OCI-M2 (cell line): Measurements from ENCODE around the gene FREM1.

Experiments
- DNase-seq: peaks from one replicate; lab custom pipeline; 2025; ENCODE audit not compliant: unreplicated experiment; lab: John Stamatoyannopoulos, UW

Gene FREM1

GRCh38 chr9:14706530-14707140, 203.6 kb downstream of the FREM1 start:
- DNase-seq, result no peak

GRCh38 chr9:14705079-14705478, 205.1 kb downstream of the FREM1 start:
- DNase-seq, result no peak

GRCh38 chr9:14704281-14704680, 205.9 kb downstream of the FREM1 start:
- DNase-seq, result no peak

GRCh38 chr9:14702200-14702720, 208.0 kb downstream of the FREM1 start:
- DNase-seq, result no peak

GRCh38 chr9:14693251-14693861, 216.9 kb downstream of the FREM1 start, which contains the start of gene ZDHHC21:
Gene ZDHHC21 (minus strand): TSS chr9:14693432. CDS start chr9:14674340, 19,092 bp downstream.
- no peak for DNase-seq

- no peak for DNase-seq
Observed at GRCh38 chr9:14692470-14693250, 217.6 kb downstream of the FREM1 start.

GRCh38 chr9:14690948-14691730, 219.1 kb downstream of the FREM1 start:
- no peak for DNase-seq

- DNase-seq, result no peak
Observed at GRCh38 chr9:14687042-14687719, 223.0 kb downstream of the FREM1 start.

- no peak for DNase-seq
Observed at GRCh38 chr9:14686168-14686567, 224.1 kb downstream of the FREM1 start.
